ENCODE data around the gene ASCC1. TPM values are rescaled to one million over a fixed set of nuclear protein-coding genes. Genes with fewer than 3 reads are reported as not detected.

The ASCC1 gene
- total and polyA plus RNA-seq, 2 donors (not counting 1 experiment from before 2014, with no cell fraction given) = 17.9 to 28.1 TPM

GRCh38 chr10:72073708-72074573 lies 142.1 kb downstream of the ASCC1 start:
- no peak overlapping the region for H3K4me3 ChIP-seq (ENCODE audit: control extremely low read depth in 1 of 5, extremely low read depth in 1 of 5, insufficient read depth in 1 of 5, low read depth in 2 of 5, low read length in 4 of 5)
- no peak overlapping the region for H2AFZ ChIP-seq (ENCODE audit: insufficient read depth, low read depth, low read length, poor library complexity, severe bottlenecking)
- Mint-ChIP-seq H3K9me3 (ENCODE audit: insufficient read depth) (no peaks in the 10 kb centered on the region), H3K27me3 (no peaks in the 10 kb centered on the region), H3K4me1 (peaks cover 32% of the 10 kb centered on the region), H3K27ac (peak overlapping the region; percentile 41), H3K4me3 (no peak overlapping the region)
- no peaks in the 10 kb centered on the region for H3K27me3 ChIP-seq (replicated peaks in 1 of 4; ENCODE audit: control extremely low read depth in 1 of 4, control insufficient read depth in 3 of 4, insufficient read depth in 4 of 4, low read length in 3 of 4)
- peaks cover 16 to 22% of the 10 kb centered on the region in 2 donors for H3K4me1 ChIP-seq (ENCODE audit: control insufficient read depth in 2 of 2, insufficient read depth in 2 of 2, low read length in 2 of 2)
- ChIA-PET CTCF (interaction anchor here (0.6 to 2.3 kb wide), 2 partner anchors 25 to 632 kb away, joined by 3 to 10 read pairs; no protein-coding TSS in a partner anchor), POLR2A (interaction anchor here (0.6 kb wide), 1 partner anchor 56 kb away, joined by 7 read pairs; no protein-coding TSS in a partner anchor)
- ATAC-seq (ENCODE audit: low read depth) (no peak), DNase-seq (no peak)
- TF ChIP-seq EZH2 (IDR thresholded peaks at IDR 0.05; ENCODE audit: borderline replicate concordance, insufficient read depth, low read depth, low read length, poor library complexity, severe bottlenecking) = no peak
- TF ChIP-seq CTCF (IDR thresholded peaks at IDR 0.05) = no peak
- H3K36me3 ChIP-seq (replicated peaks in 1 of 2; ENCODE audit: control extremely low read depth in 1 of 2, control insufficient read depth in 1 of 2, extremely low read depth in 1 of 2, insufficient read depth in 2 of 2, low read length in 1 of 2) = peaks cover 0 to 54% of the 10 kb centered on the region in 2 experiments
- peak overlapping the region in 1 of 2 donors; percentile 12 for H3K27ac ChIP-seq (ENCODE audit: low read length in 2 of 2)
- intact Hi-C loops (cut with micrococcal nuclease) = no loop called here
- H3K9me3 ChIP-seq (ENCODE audit: control extremely low read depth in 1 of 3, control insufficient read depth in 2 of 3, insufficient read depth in 1 of 3, low read length in 2 of 3) = peaks cover 0 to 7% (median 0%) of the 10 kb centered on the region in 3 donors
- no peak overlapping the region for H3K9ac ChIP-seq (ENCODE audit: low read length)
- WGBS (ENCODE audit: insufficient coverage) = 74% methylated on average over 13 of the region's 14 CpGs
- H4K20me1 ChIP-seq (ENCODE audit: control insufficient read depth, insufficient read depth, low read length, poor library complexity, severe bottlenecking) = peaks cover 52% of the 10 kb centered on the region
- no peak overlapping the region for H3K4me2 ChIP-seq (replicated peaks; ENCODE audit: low read depth, low read length, poor library complexity, severe bottlenecking)
- H3K79me2 ChIP-seq (ENCODE audit: control insufficient read depth, insufficient read depth, low read length) = peaks cover 22% of the 10 kb centered on the region

GRCh38 chr10:72072639-72073038 lies 143.4 kb downstream of the ASCC1 start:
- no peak overlapping the region for H3K27ac Mint-ChIP-seq
- POLR2A ChIA-PET = no interaction called here
- intact Hi-C loops (cut with micrococcal nuclease) = no loop called here
- H3K4me1 ChIP-seq (ENCODE audit: control insufficient read depth in 2 of 2, insufficient read depth in 2 of 2, low read length in 2 of 2) = peaks cover 12 to 21% of the 10 kb centered on the region in 2 donors
- H3K27ac ChIP-seq (ENCODE audit: low read length in 2 of 2) = no peak overlapping the region
- peaks cover 24% of the 10 kb centered on the region for H3K4me1 Mint-ChIP-seq
- H2AFZ ChIP-seq (ENCODE audit: insufficient read depth, low read depth, low read length, poor library complexity, severe bottlenecking) = no peak overlapping the region
- H3K79me2 ChIP-seq (ENCODE audit: control insufficient read depth, insufficient read depth, low read length) = peaks cover 15% of the 10 kb centered on the region
- peaks cover 0 to 7% (median 0%) of the 10 kb centered on the region in 3 donors for H3K9me3 ChIP-seq (ENCODE audit: control extremely low read depth in 1 of 3, control insufficient read depth in 2 of 3, insufficient read depth in 1 of 3, low read length in 2 of 3)
- CTCF ChIA-PET = interaction anchor here (2.3 kb wide), 1 partner anchor 24 kb away, joined by 10 read pairs; no protein-coding TSS in a partner anchor
- TF ChIP-seq EZH2 (IDR thresholded peaks at IDR 0.05; ENCODE audit: borderline replicate concordance, insufficient read depth, low read depth, low read length, poor library complexity, severe bottlenecking) (no peak), CTCF (IDR thresholded peaks at IDR 0.05) (no peak)
- no peaks in the 10 kb centered on the region for H3K27me3 ChIP-seq (replicated peaks in 1 of 4; ENCODE audit: control extremely low read depth in 1 of 4, control insufficient read depth in 3 of 4, insufficient read depth in 4 of 4, low read length in 3 of 4)
- 96% methylated on average over 3 of the region's 5 CpGs for WGBS (ENCODE audit: insufficient coverage)
- H3K27me3 Mint-ChIP-seq = no peaks in the 10 kb centered on the region
- H3K9me3 Mint-ChIP-seq (ENCODE audit: insufficient read depth) = no peaks in the 10 kb centered on the region
- no peak for DNase-seq
- H3K4me3 Mint-ChIP-seq = no peak overlapping the region
- H4K20me1 ChIP-seq (ENCODE audit: control insufficient read depth, insufficient read depth, low read length, poor library complexity, severe bottlenecking) = peaks cover 59% of the 10 kb centered on the region
- H3K4me3 ChIP-seq (ENCODE audit: control extremely low read depth in 1 of 5, extremely low read depth in 1 of 5, insufficient read depth in 1 of 5, low read depth in 2 of 5, low read length in 4 of 5) = no peak overlapping the region
- H3K4me2 ChIP-seq (replicated peaks; ENCODE audit: low read depth, low read length, poor library complexity, severe bottlenecking) = no peak overlapping the region
- no peak overlapping the region for H3K9ac ChIP-seq (ENCODE audit: low read length)
- peaks cover 0 to 66% of the 10 kb centered on the region in 2 experiments for H3K36me3 ChIP-seq (replicated peaks in 1 of 2; ENCODE audit: control extremely low read depth in 1 of 2, control insufficient read depth in 1 of 2, extremely low read depth in 1 of 2, insufficient read depth in 2 of 2, low read length in 1 of 2)
- no peak for ATAC-seq (ENCODE audit: low read depth)
